GM23338 (cell line): ENCODE data around the gene PTGDS. TPM values are rescaled to one million over a fixed set of nuclear protein-coding genes. Genes with fewer than 3 reads are reported as not detected.

Experiments used
- ATAC-seq: fragments of 200-7000 bp; cut with Tn5 transposase; 3 replicates; pipeline ENCODE4 v1.9.1; 2020
- DNase-seq: peaks from one replicate; pipeline ENCODE4 v3.0.0-alpha.2; 2015; ENCODE audit warnings: low spot score
- H2AFZ ChIP-seq: fragments of 200-600 bp; sonication (generic); 2 replicates; pipeline ENCODE4 v1.8.0; 2016; ENCODE audit warnings: antibody characterized with exemption, mild to moderate bottlenecking, moderate library complexity
- H3F3A ChIP-seq: fragments of 200-600 bp; sonication (generic); replicated peaks from 2 replicates; pipeline ENCODE4 v1.8.0; 2017; ENCODE audit warnings: antibody characterized with exemption, mixed run types, low read depth
- H3K27ac ChIP-seq: fragments of 200-600 bp; sonication (generic); 2 replicates; pipeline ENCODE4 v1.6.1; 2016; ENCODE audit warnings: low read depth
- H3K27me3 ChIP-seq: fragments of 200-600 bp; sonication (generic); 2 replicates; pipeline ENCODE4 v1.8.0; 2016; ENCODE audit warnings: mild to moderate bottlenecking, mixed run types, moderate library complexity; ENCODE audit not compliant: insufficient read depth
- H3K36me3 ChIP-seq: fragments of 200-600 bp; sonication (generic); 2 replicates; pipeline ENCODE4 v1.8.0; 2016; ENCODE audit warnings: mild to moderate bottlenecking; ENCODE audit not compliant: insufficient read depth
- H3K4me1 ChIP-seq: fragments of 200-600 bp; sonication (generic); 2 replicates; pipeline ENCODE4 v1.8.0; 2016; ENCODE audit warnings: mild to moderate bottlenecking, moderate library complexity; ENCODE audit not compliant: insufficient read depth
- H3K4me2 ChIP-seq: fragments of 200-600 bp; sonication (generic); 2 replicates; pipeline ENCODE4 v1.7.1; 2017; ENCODE audit warnings: mixed run types
- H3K4me3 ChIP-seq: fragments of 200-600 bp; sonication (generic); 2 replicates; pipeline ENCODE4 v1.6.1; 2016; ENCODE audit warnings: mixed run types
- H3K79me2 ChIP-seq: fragments of 200-600 bp; sonication (generic); replicated peaks from 2 replicates; pipeline ENCODE4 v1.8.0; 2017; ENCODE audit warnings: mild to moderate bottlenecking; ENCODE audit not compliant: insufficient read depth
- H3K9me2 ChIP-seq: fragments of 200-600 bp; sonication (generic); 2 replicates; pipeline ENCODE4 v1.8.0; 2017; ENCODE audit not compliant: insufficient read depth
- H4K20me1 ChIP-seq: fragments of 200-600 bp; sonication (generic); replicated peaks from 2 replicates; pipeline ENCODE4 v1.8.0; 2017; ENCODE audit warnings: mild to moderate bottlenecking; ENCODE audit not compliant: insufficient read depth
- H3K27ac Mint-ChIP-seq: 2 replicates; pipeline ENCODE4 v1.8.0; 2020; ENCODE audit warnings: inconsistent platforms, mild to moderate bottlenecking, moderate library complexity, mixed read lengths
- H3K27me3 Mint-ChIP-seq: 3 replicates; pipeline ENCODE4 v1.8.0; 2022; ENCODE audit warnings: low read depth, mild to moderate bottlenecking, moderate library complexity, mixed read lengths, inconsistent platforms; ENCODE audit not compliant: insufficient read depth, poor library complexity
- H3K36me3 Mint-ChIP-seq: 3 replicates; pipeline ENCODE4 v1.8.0; 2021; ENCODE audit warnings: low read depth, mild to moderate bottlenecking, inconsistent platforms, moderate library complexity, mixed read lengths
- H3K4me1 Mint-ChIP-seq: 3 replicates; pipeline ENCODE4 v1.8.0; 2020; ENCODE audit warnings: mild to moderate bottlenecking, inconsistent platforms, mixed read lengths
- H3K4me3 Mint-ChIP-seq: 3 replicates; pipeline ENCODE4 v1.8.0; 2021; ENCODE audit warnings: moderate library complexity, mild to moderate bottlenecking, inconsistent platforms, mixed read lengths
- H3K9me3 Mint-ChIP-seq: 3 replicates; pipeline ENCODE4 v1.8.0; 2020; ENCODE audit warnings: moderate library complexity, mild to moderate bottlenecking, inconsistent platforms, mixed read lengths
- CREB1 ChIP-seq: fragments of 250-450 bp; sonication (Bioruptor Pico); IDR thresholded peaks from 2 replicates; pipeline ENCODE4 v1.5.0; 2020; ENCODE audit warnings: low read depth, mild to moderate bottlenecking, moderate library complexity
- CTCF ChIP-seq, 2 experiments: fragments of 200-600 bp in 1 of 2; sonication (generic) in 1 of 2; conservative IDR thresholded peaks; 2 replicates each; pipeline versions ENCODE4 v1.5.1 to v1.6.1; 2016 to 2017; ENCODE audit warnings: antibody characterized with exemption in 2 of 2, low read depth in 2 of 2, mild to moderate bottlenecking in 2 of 2, moderate library complexity in 1 of 2
- EZH2 ChIP-seq: fragments of 200-600 bp; sonication (generic); IDR thresholded peaks from one replicate; pipeline ENCODE4 v1.8.0; 2017; ENCODE audit warnings: antibody characterized with exemption, mild to moderate bottlenecking, low read depth; ENCODE audit not compliant: unreplicated experiment
- JUNB ChIP-seq: IDR thresholded peaks from one replicate; pipeline ENCODE4 v1.6.1; 2016; ENCODE audit warnings: antibody characterized with exemption; ENCODE audit not compliant: unreplicated experiment
- NANOG ChIP-seq: IDR thresholded peaks from 2 replicates; pipeline ENCODE4 v1.6.1; 2016; ENCODE audit warnings: antibody characterized with exemption, borderline replicate concordance
- POLR2AphosphoS5 ChIP-seq: IDR thresholded peaks from 2 replicates; pipeline ENCODE4 v1.6.1; 2016; ENCODE audit warnings: antibody characterized with exemption, low read depth
- STAT1 ChIP-seq: IDR thresholded peaks from one replicate; pipeline ENCODE4 v1.6.1; 2016; ENCODE audit warnings: antibody characterized with exemption; ENCODE audit not compliant: unreplicated experiment
- ZNF114 ChIP-seq: fragments of 250-450 bp; sonication (Bioruptor Pico); IDR thresholded peaks from 2 replicates; pipeline ENCODE4 v1.5.0; 2020; ENCODE audit warnings: mild to moderate bottlenecking, moderate library complexity
- ZNF331 ChIP-seq: fragments of 250-450 bp; sonication (Bioruptor Pico); IDR thresholded peaks from 2 replicates; pipeline ENCODE4 v1.5.0; 2020; ENCODE audit warnings: low read depth, mild to moderate bottlenecking, moderate library complexity
- ZNF462 ChIP-seq: fragments of 250-450 bp; sonication (Bioruptor Pico); IDR thresholded peaks from 2 replicates; pipeline ENCODE4 v1.5.0; 2020; ENCODE audit warnings: mild to moderate bottlenecking, moderate library complexity
- polyA plus RNA-seq: library from polyadenylated mRNA; unstranded; fragments of >200 nt; fragmentation: Nextera tagmentation; extraction: Ambion mirVana; gene quantifications from 2 replicates; pipeline ENCODE4 v1.2.1, GENCODE V29; 2016
- total RNA-seq: library from RNA; depleted of rRNA; stranded (reverse); fragments of >200 nt; shearing (Covaris generic); gene quantifications from 2 replicates; pipeline ENCODE4 v1.2.3, GENCODE V29; 2014
- TF ChIP-seq, protein P1 (sequence below): IDR thresholded peaks from 2 replicates; pipeline ENCODE4 v1.6.1; 2016; ENCODE audit warnings: antibody characterized with exemption

PTGDS gene
- total and polyA plus RNA-seq, 2 experiments from 2014 or later, result 1.9 to 3.1 TPM

GRCh38 chr9:137013571-137013940, 36.3 kb downstream of the PTGDS start:
- no peaks in the 10 kb centered on the region for H3K79me2 ChIP-seq
- H3K4me3 Mint-ChIP-seq, result no peak overlapping the region
- TF ChIP-seq JUNB (no peak), ZNF114 (CRISPR knock-in tag) (no peak), ZNF331 (CRISPR knock-in tag) (no peak), CREB1 (no peak), STAT1 (no peak), NANOG (no peak), POLR2AphosphoS5 (no peak), CTCF (conservative IDR thresholded peaks at IDR 0.05; ENCODE audit: low read depth in 2 of 2) (no peak)
- TF ChIP-seq, protein P1, sequence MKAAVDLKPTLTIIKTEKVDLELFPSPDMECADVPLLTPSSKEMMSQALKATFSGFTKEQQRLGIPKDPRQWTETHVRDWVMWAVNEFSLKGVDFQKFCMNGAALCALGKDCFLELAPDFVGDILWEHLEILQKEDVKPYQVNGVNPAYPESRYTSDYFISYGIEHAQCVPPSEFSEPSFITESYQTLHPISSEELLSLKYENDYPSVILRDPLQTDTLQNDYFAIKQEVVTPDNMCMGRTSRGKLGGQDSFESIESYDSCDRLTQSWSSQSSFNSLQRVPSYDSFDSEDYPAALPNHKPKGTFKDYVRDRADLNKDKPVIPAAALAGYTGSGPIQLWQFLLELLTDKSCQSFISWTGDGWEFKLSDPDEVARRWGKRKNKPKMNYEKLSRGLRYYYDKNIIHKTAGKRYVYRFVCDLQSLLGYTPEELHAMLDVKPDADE, result no peak
- H3K36me3 Mint-ChIP-seq, result peaks cover 2% of the 10 kb centered on the region; the same call in 1 of the 3 replicates
- H3K4me1 Mint-ChIP-seq, result no peaks in the 10 kb centered on the region
- H3K9me3 Mint-ChIP-seq, result no peaks in the 10 kb centered on the region
- H3K4me3 ChIP-seq, result no peak overlapping the region
- no peaks in the 10 kb centered on the region for H3K27me3 ChIP-seq
- no peak for DNase-seq
- H2AFZ ChIP-seq, result no peak overlapping the region
- no peaks in the 10 kb centered on the region for H3F3A ChIP-seq
- H3K27ac Mint-ChIP-seq, result no peak overlapping the region
- H3K9me2 ChIP-seq, result no peaks in the 10 kb centered on the region
- peaks cover under 1% of the 10 kb centered on the region for H3K27me3 Mint-ChIP-seq
- peak; percentile 10 for ATAC-seq
- H3K4me1 ChIP-seq, result no peaks in the 10 kb centered on the region
- H3K4me2 ChIP-seq, result no peak overlapping the region
- no peak overlapping the region for H3K27ac ChIP-seq
- H4K20me1 ChIP-seq, result no peaks in the 10 kb centered on the region
- no peaks in the 10 kb centered on the region for H3K36me3 ChIP-seq

DNA sequence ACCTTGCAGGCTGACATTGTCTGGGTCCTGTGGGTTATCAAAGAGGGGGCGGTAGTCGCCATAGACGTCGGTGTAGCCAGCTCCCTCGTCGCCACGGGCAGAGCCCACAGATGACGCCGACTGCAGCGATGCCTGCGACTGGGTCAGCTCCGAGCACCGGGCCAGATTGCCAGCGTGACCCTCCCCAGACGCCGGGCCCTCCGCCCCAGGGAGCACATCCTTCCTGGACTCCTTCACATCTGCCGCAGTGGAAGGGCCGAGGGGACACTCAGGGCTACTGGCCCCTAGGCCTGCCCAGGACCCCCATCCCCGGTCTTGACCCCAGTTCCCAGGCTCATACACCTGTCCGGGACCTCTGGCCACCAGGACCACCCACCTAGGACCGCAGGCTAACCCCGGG, 36.9 kb downstream of the PTGDS start:
- H3K4me2 ChIP-seq, result no peak overlapping the region
- H3K36me3 ChIP-seq, result no peaks in the 10 kb centered on the region
- H3K36me3 Mint-ChIP-seq, result peaks cover 2% of the 10 kb centered on the region; the same call in 1 of the 3 replicates
- H3K4me1 Mint-ChIP-seq, result no peaks in the 10 kb centered on the region
- no peaks in the 10 kb centered on the region for H3K9me2 ChIP-seq
- no peaks in the 10 kb centered on the region for H3K4me1 ChIP-seq
- H3K27ac Mint-ChIP-seq, result no peak overlapping the region
- H2AFZ ChIP-seq, result no peak overlapping the region
- H3K27me3 ChIP-seq, result no peaks in the 10 kb centered on the region
- no peak overlapping the region for H3K4me3 Mint-ChIP-seq
- H4K20me1 ChIP-seq, result no peaks in the 10 kb centered on the region
- H3K79me2 ChIP-seq, result no peaks in the 10 kb centered on the region
- ATAC-seq, result no peak
- H3K27ac ChIP-seq, result no peak overlapping the region
- H3K27me3 Mint-ChIP-seq, result peaks cover 2% of the 10 kb centered on the region
- no peak overlapping the region for H3K4me3 ChIP-seq
- no peaks in the 10 kb centered on the region for H3K9me3 Mint-ChIP-seq
- no peaks in the 10 kb centered on the region for H3F3A ChIP-seq
- no peak for DNase-seq
- TF ChIP-seq ZNF462 (no peak), EZH2 (no peak), ZNF114 (CRISPR knock-in tag) (no peak)
